Endothelial cell (in vitro differentiated cells): ENCODE measurements around the gene CFAP410. TPM values are rescaled to one million over a fixed set of nuclear protein-coding genes. Genes with fewer than 3 reads are reported as not detected.

Experiments used
- DNase-seq: peaks from one replicate; pipeline ENCODE4 v3.0.0; 2021; ENCODE audit warnings: low spot score
- H3K27ac Mint-ChIP-seq: one replicate; pipeline ENCODE4 v1.8.0; 2021; ENCODE audit warnings: mixed read lengths, inconsistent platforms; ENCODE audit not compliant: unreplicated experiment
- H3K27me3 Mint-ChIP-seq: one replicate; pipeline ENCODE4 v1.8.0; 2021; ENCODE audit warnings: mild to moderate bottlenecking, moderate library complexity, mixed read lengths, inconsistent platforms; ENCODE audit not compliant: unreplicated experiment
- H3K36me3 Mint-ChIP-seq: one replicate; pipeline ENCODE4 v1.8.0; 2021; ENCODE audit warnings: mild to moderate bottlenecking, low read depth, mixed read lengths, inconsistent platforms; ENCODE audit not compliant: unreplicated experiment
- H3K4me1 Mint-ChIP-seq: one replicate; pipeline ENCODE4 v1.8.0; 2021; ENCODE audit warnings: mild to moderate bottlenecking, mixed read lengths, inconsistent platforms; ENCODE audit not compliant: unreplicated experiment
- H3K4me3 Mint-ChIP-seq: one replicate; pipeline ENCODE4 v1.8.0; 2021; ENCODE audit warnings: mild to moderate bottlenecking, mixed read lengths, inconsistent platforms; ENCODE audit not compliant: unreplicated experiment
- H3K9me3 Mint-ChIP-seq: one replicate; pipeline ENCODE4 v1.8.0; 2021; ENCODE audit warnings: mixed read lengths, inconsistent platforms; ENCODE audit not compliant: unreplicated experiment
- total RNA-seq: library from RNA; stranded (reverse); fragmentation: NEBNext Ultra II Directional; extraction: Animal tissue kit (Norgen Biotek cat#: 25700); gene quantifications from one replicate; pipeline ENCODE4 v1.2.1, GENCODE V29; 2021; ENCODE audit not compliant: unreplicated experiment
- TF ChIP-seq, protein P1 (sequence below): fragments of 200-600 bp; sonication (generic); IDR thresholded peaks from one replicate; pipeline ENCODE4 v1.5.0; 2021; ENCODE audit warnings: antibody characterized with exemption; ENCODE audit not compliant: unreplicated experiment

CFAP410 gene
- total RNA-seq, 1 donor from 2014 or later: 12.2 TPM

DNA sequence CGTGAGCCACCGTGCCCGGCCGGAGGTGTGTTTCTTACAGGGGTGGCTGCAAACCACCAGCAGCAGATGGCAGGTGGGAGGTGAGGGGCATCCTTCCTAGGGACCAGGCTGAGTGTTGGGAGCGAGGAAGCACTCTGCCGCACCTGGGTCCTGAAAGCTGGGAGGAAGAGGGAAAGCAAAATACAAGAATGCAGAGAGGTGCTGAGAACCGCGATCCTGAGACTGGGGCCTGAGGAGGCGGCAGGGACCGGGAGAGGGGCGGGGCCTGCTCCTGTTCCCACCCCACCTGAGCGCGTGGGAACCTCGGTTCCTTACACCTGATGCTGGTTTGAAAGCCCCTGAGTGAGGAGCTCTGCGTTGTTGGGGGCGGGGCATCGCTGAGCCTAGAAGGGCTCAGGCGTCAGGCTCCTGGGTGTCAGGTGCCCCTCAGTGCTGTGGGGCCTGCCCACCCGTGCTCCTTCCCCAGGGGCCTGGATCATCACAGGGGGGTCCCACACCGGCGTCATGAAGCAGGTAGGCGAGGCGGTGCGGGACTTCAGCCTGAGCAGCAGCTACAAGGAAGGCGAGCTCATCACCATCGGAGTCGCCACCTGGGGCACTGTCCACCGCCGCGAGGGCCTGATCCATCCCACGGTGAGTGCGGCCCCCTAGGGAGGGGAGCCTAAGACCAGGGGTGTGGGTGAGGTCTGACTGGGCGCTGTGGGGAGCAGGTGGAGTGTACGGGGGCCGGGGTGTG lies 29.7 kb upstream of the CFAP410 start:
- H3K9me3 Mint-ChIP-seq: no peaks in the 10 kb centered on the region
- DNase-seq: no peak
- TF ChIP-seq, protein P1, sequence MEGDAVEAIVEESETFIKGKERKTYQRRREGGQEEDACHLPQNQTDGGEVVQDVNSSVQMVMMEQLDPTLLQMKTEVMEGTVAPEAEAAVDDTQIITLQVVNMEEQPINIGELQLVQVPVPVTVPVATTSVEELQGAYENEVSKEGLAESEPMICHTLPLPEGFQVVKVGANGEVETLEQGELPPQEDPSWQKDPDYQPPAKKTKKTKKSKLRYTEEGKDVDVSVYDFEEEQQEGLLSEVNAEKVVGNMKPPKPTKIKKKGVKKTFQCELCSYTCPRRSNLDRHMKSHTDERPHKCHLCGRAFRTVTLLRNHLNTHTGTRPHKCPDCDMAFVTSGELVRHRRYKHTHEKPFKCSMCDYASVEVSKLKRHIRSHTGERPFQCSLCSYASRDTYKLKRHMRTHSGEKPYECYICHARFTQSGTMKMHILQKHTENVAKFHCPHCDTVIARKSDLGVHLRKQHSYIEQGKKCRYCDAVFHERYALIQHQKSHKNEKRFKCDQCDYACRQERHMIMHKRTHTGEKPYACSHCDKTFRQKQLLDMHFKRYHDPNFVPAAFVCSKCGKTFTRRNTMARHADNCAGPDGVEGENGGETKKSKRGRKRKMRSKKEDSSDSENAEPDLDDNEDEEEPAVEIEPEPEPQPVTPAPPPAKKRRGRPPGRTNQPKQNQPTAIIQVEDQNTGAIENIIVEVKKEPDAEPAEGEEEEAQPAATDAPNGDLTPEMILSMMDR: no peak
- H3K36me3 Mint-ChIP-seq: peaks cover 4% of the 10 kb centered on the region
- H3K4me3 Mint-ChIP-seq: no peak overlapping the region
- H3K27me3 Mint-ChIP-seq: peaks cover 15% of the 10 kb centered on the region
- no peaks in the 10 kb centered on the region for H3K4me1 Mint-ChIP-seq
- no peak overlapping the region for H3K27ac Mint-ChIP-seq

DNA sequence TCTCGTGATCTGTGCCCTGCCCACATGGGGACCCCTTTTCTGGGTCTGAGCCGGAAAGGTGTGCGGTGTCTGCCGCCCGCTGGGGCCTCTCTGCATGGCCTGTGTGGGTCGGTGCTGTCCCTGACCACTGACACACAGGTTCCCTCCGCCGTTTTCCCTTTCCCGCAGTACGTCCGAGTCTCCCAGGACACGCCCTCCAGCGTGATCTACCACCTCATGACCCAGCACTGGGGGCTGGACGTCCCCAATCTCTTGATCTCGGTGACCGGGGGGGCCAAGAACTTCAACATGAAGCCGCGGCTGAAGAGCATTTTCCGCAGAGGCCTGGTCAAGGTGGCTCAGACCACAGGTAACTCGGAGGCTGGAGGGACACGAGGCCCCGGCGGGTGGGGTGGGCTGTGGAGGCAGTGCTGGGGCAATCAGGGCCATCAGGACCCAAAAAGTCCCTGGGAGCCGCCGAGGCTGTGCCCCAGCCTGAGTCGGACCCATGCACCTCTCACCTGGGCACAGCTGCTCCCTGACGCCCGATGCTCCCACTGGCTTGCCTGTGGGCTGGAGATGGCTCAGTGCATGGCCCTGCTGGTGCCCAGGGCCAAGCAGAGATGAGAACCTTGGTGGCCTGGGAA lies 27.5 kb upstream of the CFAP410 start:
- Mint-ChIP-seq H3K27ac (no peak overlapping the region), H3K4me1 (no peaks in the 10 kb centered on the region), H3K9me3 (no peaks in the 10 kb centered on the region), H3K27me3 (peaks cover 11% of the 10 kb centered on the region), H3K4me3 (no peak overlapping the region), H3K36me3 (no peaks in the 10 kb centered on the region)
- no peak for DNase-seq
- TF ChIP-seq, protein P1: no peak

DNA sequence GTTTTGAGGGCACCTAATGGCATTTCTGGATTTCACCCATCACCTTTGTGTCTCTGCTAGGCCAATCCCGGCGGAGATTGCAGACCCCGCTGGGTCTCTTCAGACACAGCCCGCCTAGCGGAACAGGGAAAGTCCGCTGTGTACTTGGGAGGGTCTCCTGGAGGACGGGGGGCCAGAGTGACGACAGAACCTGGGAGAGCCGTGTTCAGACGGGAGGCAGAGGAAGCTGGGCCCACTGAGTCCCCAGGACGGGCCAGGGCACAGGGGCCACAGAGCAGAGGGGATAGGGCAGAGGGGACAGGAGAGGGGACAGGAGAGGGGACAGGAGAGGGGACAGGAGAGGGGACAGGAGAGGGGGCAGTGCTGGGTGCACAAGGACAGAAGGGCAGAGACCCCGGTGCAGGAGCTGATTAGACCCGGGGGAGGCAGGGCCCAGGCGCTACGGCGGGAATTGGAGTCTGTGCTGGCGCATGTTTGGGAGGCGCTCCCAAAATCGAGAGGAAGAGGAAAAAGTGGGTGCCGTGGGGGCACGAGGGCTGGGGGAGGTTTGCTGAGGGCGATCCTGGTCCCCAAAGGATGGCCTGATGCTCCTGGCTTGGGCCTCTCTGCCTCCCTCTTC lies 26.9 kb upstream of the CFAP410 start:
- no peak for DNase-seq
- Mint-ChIP-seq H3K27ac (no peak overlapping the region), H3K4me1 (no peaks in the 10 kb centered on the region), H3K4me3 (no peak overlapping the region), H3K36me3 (no peaks in the 10 kb centered on the region), H3K27me3 (peaks cover 9% of the 10 kb centered on the region), H3K9me3 (no peaks in the 10 kb centered on the region)
- TF ChIP-seq, protein P1: no peak

DNA sequence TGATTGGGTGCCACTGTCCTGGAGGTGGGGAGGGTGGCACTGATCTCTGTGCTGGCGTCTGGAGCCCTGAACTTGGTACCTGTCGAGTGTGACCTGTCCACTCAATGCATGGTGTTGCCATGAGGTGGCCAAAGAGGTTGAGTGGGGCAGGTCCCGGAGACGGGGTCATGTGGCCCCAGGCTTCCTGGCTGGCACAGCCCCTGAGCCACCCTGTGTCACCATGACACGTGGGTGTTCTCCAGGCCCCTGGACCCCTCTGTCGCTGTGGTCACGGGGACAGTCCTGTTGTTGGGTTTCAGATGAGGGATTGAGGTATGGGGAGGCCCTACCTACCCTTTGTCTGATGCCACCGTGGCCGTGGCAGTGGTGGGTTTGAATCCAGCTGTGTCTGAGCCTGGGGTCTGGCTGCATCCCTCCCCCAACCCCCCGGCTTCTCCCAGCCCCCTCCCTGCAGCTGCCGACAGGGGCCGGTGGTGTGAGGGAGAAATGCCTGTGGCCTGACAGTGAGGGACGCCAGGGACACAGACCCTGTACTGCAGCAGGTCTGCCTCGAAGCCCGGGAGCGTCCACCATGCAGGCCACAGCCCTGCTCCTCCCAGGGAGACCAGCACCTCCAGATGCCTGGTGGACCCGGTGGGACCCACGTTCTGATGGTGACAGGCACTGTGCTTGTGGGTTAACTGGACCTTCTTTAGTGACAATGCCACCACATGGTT lies 26.2 kb upstream of the CFAP410 start:
- DNase-seq: no peak
- Mint-ChIP-seq H3K4me3 (no peak overlapping the region), H3K36me3 (no peaks in the 10 kb centered on the region), H3K27ac (no peak overlapping the region), H3K4me1 (no peaks in the 10 kb centered on the region), H3K9me3 (no peaks in the 10 kb centered on the region), H3K27me3 (peaks cover 9% of the 10 kb centered on the region)
- TF ChIP-seq, protein P1: no peak
